ENCODE results near the gene HS3ST5. TPM values are rescaled to one million over a fixed set of nuclear protein-coding genes. Genes with fewer than 3 reads are reported as not detected.

The HS3ST5 gene
- total and polyA plus RNA-seq, 4 donors = not detected

DNA sequence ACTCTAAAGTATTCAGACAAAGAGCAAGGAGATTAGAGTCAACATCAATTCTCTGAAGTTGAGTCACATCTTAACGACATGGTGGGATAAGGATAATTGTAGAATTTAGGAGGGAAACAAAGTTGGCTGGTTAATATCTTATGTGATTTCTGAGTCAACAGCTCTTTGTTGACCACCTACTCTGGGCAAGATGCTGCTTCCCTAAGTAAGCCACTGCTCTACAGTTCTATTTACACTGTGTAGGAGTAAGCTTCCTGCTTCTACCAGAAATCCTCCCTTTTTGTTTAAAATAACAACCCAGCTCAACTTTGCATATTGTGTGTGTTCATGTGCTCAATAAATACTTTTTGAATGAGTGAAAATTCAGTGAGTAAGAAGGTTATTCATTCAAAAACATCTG is 3.1 kb downstream of the HS3ST5 start:
- no peak overlapping the region for H3K27ac ChIP-seq (ENCODE audit: low read depth in 1 of 2, low read length in 2 of 2)
- TF ChIP-seq TAF1 (conservative IDR thresholded peaks at IDR 0.05) = no peak
- no peak for TF ChIP-seq NR2F2 (IDR thresholded peaks at IDR 0.05)
- TF ChIP-seq GABPA (IDR thresholded peaks at IDR 0.05 in 1 of 2, conservative IDR thresholded peaks at IDR 0.05 in 1 of 2) = no peak
- no peak for TF ChIP-seq HNF4A (conservative IDR thresholded peaks at IDR 0.05)
- no peak for TF ChIP-seq JUND (IDR thresholded peaks at IDR 0.05)
- TF ChIP-seq, protein P1, sequence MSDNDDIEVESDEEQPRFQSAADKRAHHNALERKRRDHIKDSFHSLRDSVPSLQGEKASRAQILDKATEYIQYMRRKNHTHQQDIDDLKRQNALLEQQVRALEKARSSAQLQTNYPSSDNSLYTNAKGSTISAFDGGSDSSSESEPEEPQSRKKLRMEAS (IDR thresholded peaks at IDR 0.05) = no peak
- no peak for TF ChIP-seq FOXA1 (IDR thresholded peaks at IDR 0.05)
- TF ChIP-seq, protein P2, sequence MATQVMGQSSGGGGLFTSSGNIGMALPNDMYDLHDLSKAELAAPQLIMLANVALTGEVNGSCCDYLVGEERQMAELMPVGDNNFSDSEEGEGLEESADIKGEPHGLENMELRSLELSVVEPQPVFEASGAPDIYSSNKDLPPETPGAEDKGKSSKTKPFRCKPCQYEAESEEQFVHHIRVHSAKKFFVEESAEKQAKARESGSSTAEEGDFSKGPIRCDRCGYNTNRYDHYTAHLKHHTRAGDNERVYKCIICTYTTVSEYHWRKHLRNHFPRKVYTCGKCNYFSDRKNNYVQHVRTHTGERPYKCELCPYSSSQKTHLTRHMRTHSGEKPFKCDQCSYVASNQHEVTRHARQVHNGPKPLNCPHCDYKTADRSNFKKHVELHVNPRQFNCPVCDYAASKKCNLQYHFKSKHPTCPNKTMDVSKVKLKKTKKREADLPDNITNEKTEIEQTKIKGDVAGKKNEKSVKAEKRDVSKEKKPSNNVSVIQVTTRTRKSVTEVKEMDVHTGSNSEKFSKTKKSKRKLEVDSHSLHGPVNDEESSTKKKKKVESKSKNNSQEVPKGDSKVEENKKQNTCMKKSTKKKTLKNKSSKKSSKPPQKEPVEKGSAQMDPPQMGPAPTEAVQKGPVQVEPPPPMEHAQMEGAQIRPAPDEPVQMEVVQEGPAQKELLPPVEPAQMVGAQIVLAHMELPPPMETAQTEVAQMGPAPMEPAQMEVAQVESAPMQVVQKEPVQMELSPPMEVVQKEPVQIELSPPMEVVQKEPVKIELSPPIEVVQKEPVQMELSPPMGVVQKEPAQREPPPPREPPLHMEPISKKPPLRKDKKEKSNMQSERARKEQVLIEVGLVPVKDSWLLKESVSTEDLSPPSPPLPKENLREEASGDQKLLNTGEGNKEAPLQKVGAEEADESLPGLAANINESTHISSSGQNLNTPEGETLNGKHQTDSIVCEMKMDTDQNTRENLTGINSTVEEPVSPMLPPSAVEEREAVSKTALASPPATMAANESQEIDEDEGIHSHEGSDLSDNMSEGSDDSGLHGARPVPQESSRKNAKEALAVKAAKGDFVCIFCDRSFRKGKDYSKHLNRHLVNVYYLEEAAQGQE (IDR thresholded peaks at IDR 0.05) = no peak
- TF ChIP-seq SP1 (IDR thresholded peaks at IDR 0.05) = no peak
- TF ChIP-seq YY1 (IDR thresholded peaks at IDR 0.05) = no peak
- TF ChIP-seq EGR1 (IDR thresholded peaks at IDR 0.05; ENCODE audit: low read depth in 2 of 2) = no peak
- TF ChIP-seq, protein P3, sequence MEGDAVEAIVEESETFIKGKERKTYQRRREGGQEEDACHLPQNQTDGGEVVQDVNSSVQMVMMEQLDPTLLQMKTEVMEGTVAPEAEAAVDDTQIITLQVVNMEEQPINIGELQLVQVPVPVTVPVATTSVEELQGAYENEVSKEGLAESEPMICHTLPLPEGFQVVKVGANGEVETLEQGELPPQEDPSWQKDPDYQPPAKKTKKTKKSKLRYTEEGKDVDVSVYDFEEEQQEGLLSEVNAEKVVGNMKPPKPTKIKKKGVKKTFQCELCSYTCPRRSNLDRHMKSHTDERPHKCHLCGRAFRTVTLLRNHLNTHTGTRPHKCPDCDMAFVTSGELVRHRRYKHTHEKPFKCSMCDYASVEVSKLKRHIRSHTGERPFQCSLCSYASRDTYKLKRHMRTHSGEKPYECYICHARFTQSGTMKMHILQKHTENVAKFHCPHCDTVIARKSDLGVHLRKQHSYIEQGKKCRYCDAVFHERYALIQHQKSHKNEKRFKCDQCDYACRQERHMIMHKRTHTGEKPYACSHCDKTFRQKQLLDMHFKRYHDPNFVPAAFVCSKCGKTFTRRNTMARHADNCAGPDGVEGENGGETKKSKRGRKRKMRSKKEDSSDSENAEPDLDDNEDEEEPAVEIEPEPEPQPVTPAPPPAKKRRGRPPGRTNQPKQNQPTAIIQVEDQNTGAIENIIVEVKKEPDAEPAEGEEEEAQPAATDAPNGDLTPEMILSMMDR (IDR thresholded peaks at IDR 0.05; ENCODE audit: low read depth, low read length, missing input control) = no peak
- no peak for TF ChIP-seq RAD21 (IDR thresholded peaks at IDR 0.05)
- TF ChIP-seq RXRA (IDR thresholded peaks at IDR 0.05) = no peak
- no peak for TF ChIP-seq HNF4G (IDR thresholded peaks at IDR 0.05)
- no peak for TF ChIP-seq FOXA2 (IDR thresholded peaks at IDR 0.05)
- no peak overlapping the region for H3K9ac ChIP-seq (ENCODE audit: low read depth in 1 of 2, low read length in 2 of 2)
- peaks cover 11 to 20% (median 15%) of the 10 kb centered on the region in 4 donors for H3K4me1 ChIP-seq (ENCODE audit: control insufficient read depth in 4 of 4, insufficient read depth in 4 of 4, low read length in 3 of 4)
- DNase-seq (ENCODE audit: low spot score) = no peak
- H3K4me3 ChIP-seq (ENCODE audit: low read depth in 1 of 3, low read length in 3 of 3) = no peak overlapping the region
- no peaks in the 10 kb centered on the region for H3K9me3 ChIP-seq (ENCODE audit: control insufficient read depth in 4 of 4, low read length in 3 of 4)
- H3K27me3 ChIP-seq (ENCODE audit: control insufficient read depth in 4 of 4, insufficient read depth in 4 of 4, low read length in 3 of 4) = peaks cover 0 to 15% (median 9%) of the 10 kb centered on the region in 4 donors
- no peaks in the 10 kb centered on the region for H3K36me3 ChIP-seq (ENCODE audit: control insufficient read depth in 4 of 4, insufficient read depth in 3 of 4, low read depth in 1 of 4, low read length in 3 of 4)
- WGBS = 5% methylated on average over 1 of the region's 1 CpG

DNA sequence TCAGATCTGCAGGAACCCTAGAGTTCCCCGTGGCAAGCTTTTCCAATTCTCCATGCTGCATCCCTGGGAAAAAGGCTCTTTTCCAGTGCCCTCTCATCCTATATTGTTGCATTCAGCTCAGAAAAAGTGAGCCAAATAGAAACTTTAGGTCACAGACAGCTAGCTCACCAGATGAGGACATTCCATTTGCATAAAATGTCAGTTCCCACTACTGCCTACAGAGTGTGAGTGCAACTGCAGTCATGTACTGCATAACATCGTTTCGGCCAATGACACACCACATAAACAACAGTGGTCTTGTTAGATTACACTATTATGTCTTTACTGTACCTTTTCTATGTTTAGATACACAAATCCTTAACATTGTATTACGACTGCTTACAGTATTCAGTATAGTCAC is 8.6 kb downstream of the HS3ST5 start:
- Histone ChIP-seq H3K9me3 (ENCODE audit: control insufficient read depth in 4 of 4, low read length in 3 of 4) (no peaks in the 10 kb centered on the region), H3K4me1 (ENCODE audit: control insufficient read depth in 4 of 4, insufficient read depth in 4 of 4, low read length in 3 of 4) (no peaks in the 10 kb centered on the region), H3K27me3 (ENCODE audit: control insufficient read depth in 4 of 4, insufficient read depth in 4 of 4, low read length in 3 of 4) (no peaks in the 10 kb centered on the region), H3K9ac (ENCODE audit: low read depth in 1 of 2, low read length in 2 of 2) (no peak overlapping the region), H3K4me3 (ENCODE audit: low read depth in 1 of 3, low read length in 3 of 3) (no peak overlapping the region), H3K36me3 (ENCODE audit: control insufficient read depth in 4 of 4, insufficient read depth in 3 of 4, low read depth in 1 of 4, low read length in 3 of 4) (no peaks in the 10 kb centered on the region), H3K27ac (ENCODE audit: low read depth in 1 of 2, low read length in 2 of 2) (no peak overlapping the region)
- DNase-seq (ENCODE audit: low spot score) = no peak
- TF ChIP-seq SP1 (IDR thresholded peaks at IDR 0.05) (no peak), EGR1 (IDR thresholded peaks at IDR 0.05; ENCODE audit: low read depth in 2 of 2) (no peak), TAF1 (conservative IDR thresholded peaks at IDR 0.05) (no peak)
- TF ChIP-seq, protein P3 (IDR thresholded peaks at IDR 0.05; ENCODE audit: low read depth, low read length, missing input control) = no peak
- TF ChIP-seq, protein P4, sequence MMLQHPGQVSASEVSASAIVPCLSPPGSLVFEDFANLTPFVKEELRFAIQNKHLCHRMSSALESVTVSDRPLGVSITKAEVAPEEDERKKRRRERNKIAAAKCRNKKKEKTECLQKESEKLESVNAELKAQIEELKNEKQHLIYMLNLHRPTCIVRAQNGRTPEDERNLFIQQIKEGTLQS (IDR thresholded peaks at IDR 0.05) = no peak
- WGBS = 82% methylated on average over 4 of the region's 4 CpGs
